Right ventricle myocardium inferior (tissue), 1 donor: ENCODE measurements around the gene LNX1. TPM values are rescaled to one million over a fixed set of nuclear protein-coding genes. Genes with fewer than 3 reads are reported as not detected.

Experiments
- ATAC-seq: fragments of 200-7000 bp; cut with Tn5 transposase; one replicate; pipeline ENCODE4 v1.9.1; 2020; ENCODE audit warnings: mild to moderate bottlenecking, moderate library complexity
- DNase-seq: peaks from one replicate; pipeline ENCODE4 v3.0.0; 2021; ENCODE audit errors: missing footprints
- intact Hi-C: fragments of 100-400 bp; cut with DNase I; formaldehyde crosslinking; loops from one replicate; pipeline ENCODE4 v1.11.0; 2022
- total RNA-seq: library from RNA; stranded (reverse); fragmentation: NEBNext Ultra II Directional; extraction: Animal tissue kit (Norgen Biotek cat#: 25700); gene quantifications from one replicate; pipeline ENCODE4 v1.2.1, GENCODE V29; 2021
- donor health status: DM: no; HTN: yes; CAD: no; lungs with severe emphysema.

Gene LNX1
- total RNA-seq, 1 donor from 2014 or later: 11.2 TPM

GRCh38 chr4:53605783-53606182 is 14.5 kb upstream of the LNX1 start:
- no peak for DNase-seq
- intact Hi-C loops: no loop called here
- ATAC-seq: no peak

- intact Hi-C loops: no loop called here
- DNase-seq: no peak
- no peak for ATAC-seq
Measured at GRCh38 chr4:53602390-53602789, 11.1 kb upstream of the LNX1 start.

DNA sequence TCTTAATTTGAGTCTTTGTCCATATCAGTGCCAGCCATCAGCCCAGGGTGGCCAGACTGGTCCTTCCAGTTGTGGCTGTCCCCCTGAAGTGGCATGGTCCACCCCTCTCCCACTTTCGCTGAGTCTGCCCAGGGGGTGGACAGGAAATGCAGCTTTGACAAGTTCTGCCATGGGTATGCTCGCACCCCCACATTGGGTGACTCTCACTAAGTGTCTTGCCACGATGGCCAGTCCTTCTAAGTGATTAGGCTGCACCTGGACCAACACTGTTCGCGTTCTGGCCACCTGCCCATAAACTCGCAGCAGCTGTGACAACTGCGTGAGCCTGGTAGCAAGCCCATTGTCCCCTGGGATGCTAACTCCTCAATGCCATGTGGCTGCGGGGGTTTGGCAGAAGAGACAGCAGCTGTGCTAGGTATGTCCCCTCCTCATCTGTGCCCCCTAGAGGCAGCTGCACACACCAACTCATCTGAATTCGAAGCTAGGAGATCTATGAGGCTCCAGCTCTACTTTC is 10.0 kb upstream of the LNX1 start:
- intact Hi-C loops: no loop called here
- ATAC-seq (peak; percentile 20), DNase-seq (peak; percentile 35)

GRCh38 chr4:53599632-53600031 is 8.3 kb upstream of the LNX1 start:
- ATAC-seq (no peak), DNase-seq (no peak)
- intact Hi-C loops: no loop called here

- no peak for DNase-seq
- ATAC-seq: no peak
- intact Hi-C loops: no loop called here
Measured at GRCh38 chr4:53598901-53599300, 7.6 kb upstream of the LNX1 start.

GRCh38 chr4:53598483-53598882 is 7.2 kb upstream of the LNX1 start:
- no peak for DNase-seq
- intact Hi-C loops: no loop called here
- no peak for ATAC-seq

DNA sequence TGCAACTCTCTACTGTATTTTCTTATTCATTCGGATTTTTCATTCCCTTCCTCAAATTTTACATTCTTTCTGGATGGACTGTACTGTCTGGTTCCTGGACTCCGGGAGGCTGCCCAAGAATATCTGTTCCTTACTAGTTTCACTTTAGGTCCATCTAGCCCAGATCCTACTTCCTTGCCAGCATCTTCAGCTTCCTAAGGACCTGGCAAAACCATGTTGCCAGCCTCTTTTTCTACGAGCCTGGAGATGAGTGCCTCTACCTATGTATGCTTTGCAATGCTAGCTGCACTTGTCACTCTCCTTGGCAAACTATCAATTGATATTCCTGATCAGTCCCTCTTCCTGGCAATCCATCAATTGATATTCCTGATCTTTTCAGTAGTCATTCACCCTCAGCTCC is 5.6 kb upstream of the LNX1 start:
- intact Hi-C loops: no loop called here
- DNase-seq: no peak
- ATAC-seq: no peak

- intact Hi-C loops: no loop called here
- DNase-seq: no peak
- no peak for ATAC-seq
Measured at GRCh38 chr4:53595834-53596233, 4.5 kb upstream of the LNX1 start.

DNA sequence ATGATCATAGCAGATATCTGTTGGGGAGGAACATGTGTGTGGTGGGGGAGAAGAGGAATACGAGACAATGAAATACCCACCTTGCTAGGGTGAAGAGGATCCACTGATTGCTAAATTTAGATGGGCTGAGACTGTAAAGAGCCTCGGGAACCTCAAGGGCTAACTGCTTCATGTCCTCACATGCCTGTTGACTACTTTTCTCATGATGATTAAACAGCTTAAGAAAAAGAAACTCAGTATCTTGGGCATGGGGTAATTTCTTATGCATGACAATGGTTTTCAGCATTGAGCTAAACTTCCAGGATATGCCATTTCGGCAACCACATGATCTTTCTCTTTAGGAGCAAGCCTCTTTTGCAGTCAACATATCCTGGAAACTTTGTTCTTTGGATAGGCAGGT is 3.9 kb upstream of the LNX1 start:
- ATAC-seq (no peak), DNase-seq (no peak)
- intact Hi-C loops: no loop called here

GRCh38 chr4:53593765-53594164 is 2.5 kb upstream of the LNX1 start:
- DNase-seq: no peak
- no peak for ATAC-seq
- intact Hi-C loops: no loop called here

GRCh38 chr4:53592686-53593501 is 1.6 kb upstream of the LNX1 start:
- peak; percentile 57 for ATAC-seq
- DNase-seq: no peak

DNA sequence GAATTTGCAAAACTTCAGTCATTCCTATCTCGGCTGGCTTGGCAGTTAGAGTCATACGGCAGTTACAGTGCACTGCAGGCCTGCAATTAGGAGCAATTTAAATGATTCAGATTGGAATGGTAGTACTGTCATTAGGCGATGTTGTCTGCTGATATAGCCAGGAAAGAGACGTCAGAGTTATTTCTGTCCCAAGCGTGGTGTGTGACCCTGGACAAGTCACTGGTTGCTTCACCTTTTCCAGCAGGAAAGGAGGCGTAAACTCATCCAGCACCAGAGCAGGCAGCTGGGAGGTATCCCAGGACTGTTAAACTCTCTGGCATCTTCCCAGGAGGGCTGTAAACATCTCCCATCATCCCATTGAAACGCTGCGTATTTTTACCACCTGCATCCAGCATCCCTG is 836 bp upstream of the LNX1 start:
- ATAC-seq (no peak), DNase-seq (no peak)
- intact Hi-C loops: no loop called here

More at GRCh38 chr4:53592686-53593501, 1.6 kb upstream of the LNX1 start:
- intact Hi-C loops: no loop called here

DNA sequence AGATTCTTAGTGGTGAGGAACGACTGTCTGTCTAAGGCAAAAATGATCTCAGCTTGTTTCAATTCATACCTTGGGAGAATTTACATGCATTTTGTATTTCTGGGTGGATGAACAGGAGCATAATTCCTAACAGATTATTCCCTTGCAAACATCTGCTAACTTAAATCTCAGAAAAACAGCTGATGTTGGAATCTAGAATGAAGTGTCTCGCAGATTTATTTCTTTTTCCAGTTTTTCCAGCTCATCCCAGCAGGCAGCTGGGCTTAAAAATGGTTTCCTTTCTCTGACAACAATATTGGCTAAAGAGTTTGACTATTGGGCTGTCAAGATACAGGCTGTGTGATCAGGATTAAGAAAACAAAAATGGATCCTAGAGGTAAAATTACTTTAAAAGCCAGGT is 1.1 kb downstream of the LNX1 start:
- ATAC-seq (no peak), DNase-seq (no peak)
- intact Hi-C loops: no loop called here

DNA sequence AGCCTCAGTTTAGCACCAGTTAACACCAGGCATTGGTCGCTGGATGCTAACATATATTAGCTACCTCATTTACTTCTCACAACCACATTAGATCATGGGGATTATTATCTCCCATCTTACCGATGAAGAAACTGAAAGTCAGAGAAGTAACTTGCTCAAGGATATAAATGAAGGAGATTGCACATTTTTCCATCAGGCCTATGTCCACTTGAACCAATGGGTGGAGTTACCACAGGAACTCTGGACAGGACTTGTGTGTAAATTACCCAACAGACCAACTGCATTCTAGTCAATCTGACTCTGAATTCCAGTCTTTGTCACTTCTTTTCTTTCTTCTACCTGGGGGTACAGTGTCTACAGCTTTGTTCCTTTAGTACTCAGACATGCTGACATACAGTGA is 1.8 kb downstream of the LNX1 start:
- intact Hi-C loops: no loop called here
- ATAC-seq (no peak), DNase-seq (no peak)

DNA sequence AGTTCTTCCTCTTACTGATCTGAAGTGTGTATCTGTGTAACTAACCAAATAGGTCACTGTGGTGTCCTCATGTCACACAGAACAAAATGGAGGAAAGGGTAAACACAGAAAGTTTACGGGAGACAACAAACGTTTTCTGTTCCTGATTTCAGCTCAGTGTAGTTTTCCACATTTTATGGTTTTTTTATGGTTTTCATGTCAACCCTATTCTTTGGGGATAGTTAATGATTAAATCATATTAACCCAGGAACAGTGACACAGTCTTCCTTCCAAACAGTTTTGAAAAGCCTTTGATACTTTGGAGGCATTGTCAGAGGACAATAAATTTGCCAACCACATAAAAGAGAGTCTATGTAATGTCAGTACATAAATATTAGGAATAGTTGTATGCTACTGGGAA is 4.2 kb downstream of the LNX1 start:
- no peak for ATAC-seq
- intact Hi-C loops: no loop called here

DNA sequence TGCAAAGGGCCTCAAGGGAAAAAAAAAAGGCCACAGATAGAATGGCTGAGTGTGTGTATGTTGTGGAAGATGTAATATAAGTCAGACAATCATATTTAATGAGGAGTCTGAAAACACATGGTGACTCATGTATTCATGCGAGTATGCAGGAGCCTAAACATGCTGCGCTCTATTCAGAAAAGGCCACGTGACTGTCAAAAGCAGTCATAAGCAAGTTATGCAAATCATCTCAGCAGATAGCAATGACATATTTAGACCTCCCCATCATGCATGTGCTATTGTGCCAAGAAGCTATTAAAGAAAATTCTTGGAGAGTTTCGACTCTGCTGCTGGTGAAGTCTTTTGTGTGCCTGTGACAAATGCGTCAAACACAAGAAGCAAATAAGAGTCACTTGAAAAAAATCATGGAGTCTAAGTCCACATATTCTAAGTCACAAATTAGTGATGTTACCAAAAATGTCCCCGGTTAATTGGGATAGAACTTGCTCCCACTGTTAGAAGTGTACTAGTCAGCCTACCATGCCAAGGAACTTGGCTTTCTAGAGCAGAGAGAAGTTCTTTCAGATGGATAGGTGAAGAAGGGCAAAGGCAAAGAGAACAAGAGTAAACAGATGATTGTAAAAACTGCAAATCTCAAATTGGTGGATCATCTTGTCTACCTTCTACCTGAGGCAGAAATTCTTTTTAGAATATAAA is 5.0 kb downstream of the LNX1 start:
- intact Hi-C loops: no loop called here
- peak; percentile 76 for ATAC-seq
- no peak for DNase-seq

More for the DNA sequence above, 4.2 kb downstream of the LNX1 start:
- DNase-seq: no peak

DNA sequence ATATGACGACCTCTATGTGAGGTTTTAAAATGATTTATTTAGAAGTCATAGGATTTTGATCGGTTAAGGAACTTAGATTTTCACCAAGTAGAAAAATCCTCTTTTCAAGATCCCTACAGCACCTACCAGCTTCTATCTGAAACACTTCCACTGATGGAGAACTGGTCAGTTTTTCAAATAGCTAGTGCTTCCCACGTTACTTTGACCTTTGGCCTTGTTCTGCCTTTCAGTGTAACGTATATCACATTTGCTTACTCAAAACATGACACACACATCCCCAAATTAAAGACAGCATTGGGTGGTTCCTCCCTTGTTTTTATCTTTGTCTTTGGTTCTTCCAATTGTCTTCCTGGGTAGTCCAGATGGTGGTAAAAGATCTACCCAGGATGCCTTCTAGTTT is 6.6 kb downstream of the LNX1 start:
- no peak for ATAC-seq
- DNase-seq: no peak
- intact Hi-C loops: no loop called here

GRCh38 chr4:53583513-53583912 is 7.8 kb downstream of the LNX1 start:
- intact Hi-C loops: no loop called here
- ATAC-seq: no peak
- DNase-seq: no peak

DNA sequence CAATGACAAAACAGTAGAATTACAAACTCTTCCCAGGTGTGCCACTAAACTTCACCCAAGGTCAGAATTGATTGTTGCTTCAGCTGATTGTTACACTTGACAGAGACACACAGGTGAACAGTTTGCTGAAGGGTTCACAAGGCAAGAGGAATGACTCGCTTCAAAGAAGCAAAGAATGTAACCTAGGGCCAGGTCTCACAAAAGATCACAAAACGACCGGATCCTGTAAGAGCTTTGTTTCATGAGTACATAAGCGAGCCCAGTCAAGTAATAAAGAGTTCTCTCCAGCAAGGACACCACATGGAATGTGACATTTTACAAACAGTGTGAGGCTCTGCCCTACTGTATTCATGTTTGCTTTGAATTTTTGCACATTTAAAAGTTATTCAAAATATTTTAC is 9.1 kb downstream of the LNX1 start:
- intact Hi-C loops: no loop called here

GRCh38 chr4:53580274-53580673 is 11.0 kb downstream of the LNX1 start:
- intact Hi-C loops: no loop called here
- ATAC-seq: no peak
- DNase-seq: no peak

More for the DNA sequence above, 9.1 kb downstream of the LNX1 start:
- no peak for ATAC-seq
- no peak for DNase-seq
